Adrenal gland (tissue), 5 donors: ENCODE measurements around the gene IGF2.

Experiments
- CTCF ChIP-seq, 6 experiments: fragments of 450-650 bp in 4 of 6; fragments of 200-600 bp in 2 of 6; sonication (generic) in 1 of 6; IDR thresholded peaks; 1 replicate in 5 of 6; 2 replicates in 1 of 6; pipeline versions ENCODE4 v1.5.1 to v1.8.0; 2016 to 2021; ENCODE audit warnings: antibody characterized with exemption in 6 of 6, mild to moderate bottlenecking in 2 of 6, moderate library complexity in 1 of 6
- POLR2A ChIP-seq, 2 donors: fragments of 450-650 bp; IDR thresholded peaks; one replicate each; pipeline ENCODE4 v1.6.1; 2017; ENCODE audit warnings: antibody characterized with exemption in 2 of 2, mild to moderate bottlenecking in 2 of 2, moderate library complexity in 1 of 2
- donor health status: DM: no; HTN: no; CAD: no.

GRCh38 chr11:2188745-2189144, 49.6 kb upstream of the IGF2 start:
- no peak for TF ChIP-seq POLR2A (IDR thresholded peaks at IDR 0.05)
- no peak for TF ChIP-seq CTCF (IDR thresholded peaks at IDR 0.05)
